ENCODE measurements around the gene ZKSCAN5. TPM values are rescaled to one million over a fixed set of nuclear protein-coding genes. Genes with fewer than 3 reads are reported as not detected.
A peak's percentile ranks its signal among the peaks of the same experiment; 100 is the strongest.
"Not testable (repeated sequence)": the region's sequence is repeated elsewhere in the genome, so short reads cannot be mapped to it uniquely, and the experiment has no call there.

Gene ZKSCAN5
- total and polyA plus RNA-seq, 2 experiments from 2014 or later, result 6.2 to 10.6 TPM

DNA sequence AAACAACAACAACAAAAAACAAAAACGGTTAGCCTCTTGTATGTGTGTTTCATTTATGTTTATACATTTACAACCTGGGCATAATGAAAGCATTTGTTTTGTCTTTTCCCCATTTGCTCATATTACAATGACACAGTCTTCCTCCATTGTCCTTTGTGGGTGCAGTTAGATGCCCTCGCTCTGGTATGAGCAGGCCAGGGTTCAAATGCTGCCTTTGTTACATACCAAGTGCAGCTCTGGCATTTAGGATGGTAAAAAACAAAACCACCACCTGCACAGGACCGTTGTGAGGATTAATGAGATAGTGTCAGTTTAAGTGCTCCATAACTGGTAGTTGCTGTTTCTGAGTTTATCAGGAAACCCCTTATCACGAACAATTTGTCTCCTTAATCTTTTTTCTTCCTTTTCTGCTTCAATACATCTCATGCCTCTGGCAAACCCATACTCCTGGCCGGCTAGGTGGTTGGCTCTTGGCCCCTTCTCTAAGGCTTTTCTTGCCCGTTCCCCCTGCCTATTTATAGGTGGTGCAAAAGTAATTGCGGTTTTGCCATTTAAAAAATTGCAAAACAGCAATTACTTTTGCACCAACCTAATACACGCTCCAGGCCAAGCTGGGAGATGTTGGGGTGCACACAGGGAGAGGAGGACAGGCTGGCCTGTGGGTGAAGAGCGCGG is 75.0 kb downstream of the ZKSCAN5 start:
- Histone ChIP-seq H3K79me2 (no peaks in the 10 kb centered on the region), H3K9me3 (ENCODE audit: low read depth) (no peaks in the 10 kb centered on the region), H2AFZ (peak overlapping the region; percentile 94), H3K4me2 (peak overlapping the region; percentile 97), H3K4me3 (peak overlapping the region; percentile 64), H4K20me1 (ENCODE audit: insufficient read depth, poor library complexity, severe bottlenecking) (no peaks in the 10 kb centered on the region), H3K27ac (no peak overlapping the region), H3K36me3 (replicated peaks; ENCODE audit: insufficient read depth, low read depth) (no peaks in the 10 kb centered on the region), H3K9me2 (replicated peaks; ENCODE audit: insufficient read depth) (no peaks in the 10 kb centered on the region), H3K4me1 (ENCODE audit: insufficient read depth) (no peaks in the 10 kb centered on the region), H3K27me3 (no peaks in the 10 kb centered on the region)
- TF ChIP-seq EZH2 (IDR thresholded peaks at IDR 0.05; ENCODE audit: borderline replicate concordance) (no peak), EZH2phosphoT487 (IDR thresholded peaks at IDR 0.05; ENCODE audit: low read depth, severe bottlenecking, unreplicated experiment) (no peak)
- TF ChIP-seq, protein P1, sequence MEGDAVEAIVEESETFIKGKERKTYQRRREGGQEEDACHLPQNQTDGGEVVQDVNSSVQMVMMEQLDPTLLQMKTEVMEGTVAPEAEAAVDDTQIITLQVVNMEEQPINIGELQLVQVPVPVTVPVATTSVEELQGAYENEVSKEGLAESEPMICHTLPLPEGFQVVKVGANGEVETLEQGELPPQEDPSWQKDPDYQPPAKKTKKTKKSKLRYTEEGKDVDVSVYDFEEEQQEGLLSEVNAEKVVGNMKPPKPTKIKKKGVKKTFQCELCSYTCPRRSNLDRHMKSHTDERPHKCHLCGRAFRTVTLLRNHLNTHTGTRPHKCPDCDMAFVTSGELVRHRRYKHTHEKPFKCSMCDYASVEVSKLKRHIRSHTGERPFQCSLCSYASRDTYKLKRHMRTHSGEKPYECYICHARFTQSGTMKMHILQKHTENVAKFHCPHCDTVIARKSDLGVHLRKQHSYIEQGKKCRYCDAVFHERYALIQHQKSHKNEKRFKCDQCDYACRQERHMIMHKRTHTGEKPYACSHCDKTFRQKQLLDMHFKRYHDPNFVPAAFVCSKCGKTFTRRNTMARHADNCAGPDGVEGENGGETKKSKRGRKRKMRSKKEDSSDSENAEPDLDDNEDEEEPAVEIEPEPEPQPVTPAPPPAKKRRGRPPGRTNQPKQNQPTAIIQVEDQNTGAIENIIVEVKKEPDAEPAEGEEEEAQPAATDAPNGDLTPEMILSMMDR (IDR thresholded peaks at IDR 0.05; ENCODE audit: poor library complexity), result no peak
- DNase-seq (ENCODE audit: low spot score), result no peak
- WGBS (ENCODE audit: low lambda C conversion rate, missing lambda C conversion rate), result 71% methylated on average over 10 of the region's 10 CpGs

- Histone ChIP-seq H4K20me1 (ENCODE audit: insufficient read depth, poor library complexity, severe bottlenecking) (no peaks in the 10 kb centered on the region), H3K4me1 (ENCODE audit: insufficient read depth) (no peaks in the 10 kb centered on the region), H3K4me2 (peak overlapping the region; percentile 97), H2AFZ (peak overlapping the region; percentile 94), H3K79me2 (no peaks in the 10 kb centered on the region), H3K9me3 (ENCODE audit: low read depth) (no peaks in the 10 kb centered on the region), H3K27me3 (no peaks in the 10 kb centered on the region), H3K9me2 (replicated peaks; ENCODE audit: insufficient read depth) (no peaks in the 10 kb centered on the region), H3K36me3 (replicated peaks; ENCODE audit: insufficient read depth, low read depth) (no peaks in the 10 kb centered on the region), H3K4me3 (peak overlapping the region; percentile 64), H3K27ac (peak overlapping the region; percentile 30)
- peak; percentile 75 for DNase-seq (ENCODE audit: low spot score)
- TF ChIP-seq, protein P1 (IDR thresholded peaks at IDR 0.05; ENCODE audit: poor library complexity), result peak; percentile 57
- TF ChIP-seq EZH2 (IDR thresholded peaks at IDR 0.05; ENCODE audit: borderline replicate concordance), result no peak
- TF ChIP-seq EZH2phosphoT487 (IDR thresholded peaks at IDR 0.05; ENCODE audit: low read depth, severe bottlenecking, unreplicated experiment), result no peak
- WGBS (ENCODE audit: low lambda C conversion rate, missing lambda C conversion rate), result 7% methylated on average over 51 of the region's 54 CpGs
These were observed 75.7 kb downstream of the ZKSCAN5 start for GRCh38 chr7:99579956-99580777.

GRCh38 chr7:99580778-99581332 is 76.4 kb downstream of the ZKSCAN5 start:
- not testable (repeated sequence) for H3K27me3 ChIP-seq; H3K27ac ChIP-seq; H3K36me3 ChIP-seq (replicated peaks; ENCODE audit: insufficient read depth, low read depth); DNase-seq (ENCODE audit: low spot score); H3K9me2 ChIP-seq (replicated peaks; ENCODE audit: insufficient read depth); H3K9me3 ChIP-seq (ENCODE audit: low read depth); H3K79me2 ChIP-seq; H3K4me1 ChIP-seq (ENCODE audit: insufficient read depth); H4K20me1 ChIP-seq (ENCODE audit: insufficient read depth, poor library complexity, severe bottlenecking)
- WGBS (ENCODE audit: low lambda C conversion rate, missing lambda C conversion rate), result 65% methylated on average over 4 of the region's 4 CpGs
- Histone ChIP-seq H2AFZ (peak overlapping the region; percentile 94), H3K4me3 (peak overlapping the region; percentile 64), H3K4me2 (peak overlapping the region; percentile 97)

Other genes with a start within 250 kb of the ZKSCAN5 start
- gene MYH16, start 231.8 kb upstream of the ZKSCAN5 start, total RNA-seq, result 0.13 TPM in 1 of 2 replicates, not detected in the other
- not detected in 2 replicates for gene MYH16, start 231.8 kb upstream of the ZKSCAN5 start, polyA plus RNA-seq
- 158 and 166 TPM in 2 replicates for gene ARPC1A, start 178.8 kb upstream of the ZKSCAN5 start, total RNA-seq
- gene ARPC1A, start 178.8 kb upstream of the ZKSCAN5 start, polyA plus RNA-seq, result 190 and 194 TPM in 2 replicates
- gene ARPC1B, start 129.9 kb upstream of the ZKSCAN5 start, total RNA-seq, result 139 and 153 TPM in 2 replicates
- gene ARPC1B, start 129.9 kb upstream of the ZKSCAN5 start, polyA plus RNA-seq, result 199 and 205 TPM in 2 replicates
- 93.9 and 110 TPM in 2 replicates for gene PDAP1, start 96.1 kb upstream of the ZKSCAN5 start, total RNA-seq
- gene PDAP1, start 96.1 kb upstream of the ZKSCAN5 start, polyA plus RNA-seq, result 52.6 and 76.5 TPM in 2 replicates
- 77.5 and 87.7 TPM in 2 replicates for gene BUD31, start 95.7 kb upstream of the ZKSCAN5 start, total RNA-seq
- 233 and 235 TPM in 2 replicates for gene BUD31, start 95.7 kb upstream of the ZKSCAN5 start, polyA plus RNA-seq
- gene PTCD1, start 65.9 kb upstream of the ZKSCAN5 start, total RNA-seq, result 9.2 and 11.3 TPM in 2 replicates
- 7.0 and 10.8 TPM in 2 replicates for gene PTCD1, start 65.9 kb upstream of the ZKSCAN5 start, polyA plus RNA-seq
- 25.3 and 37.6 TPM in 2 replicates for gene CPSF4, start 65.7 kb upstream of the ZKSCAN5 start, total RNA-seq
- gene CPSF4, start 65.7 kb upstream of the ZKSCAN5 start, polyA plus RNA-seq, result 35.1 and 41.1 TPM in 2 replicates
- gene ATP5MF, start 38.5 kb upstream of the ZKSCAN5 start, total RNA-seq, result 2,783 and 3,615 TPM in 2 replicates
- gene ATP5MF, start 38.5 kb upstream of the ZKSCAN5 start, polyA plus RNA-seq, result 785 and 822 TPM in 2 replicates
- 7.0 and 11.3 TPM in 2 replicates for gene ZNF789, start 31.8 kb upstream of the ZKSCAN5 start, total RNA-seq
- 5.5 and 8.1 TPM in 2 replicates for gene ZNF789, start 31.8 kb upstream of the ZKSCAN5 start, polyA plus RNA-seq
- gene ZNF394, start 4.4 kb upstream of the ZKSCAN5 start, total RNA-seq, result 19.4 and 23.8 TPM in 2 replicates
- gene ZNF394, start 4.4 kb upstream of the ZKSCAN5 start, polyA plus RNA-seq, result 17.2 and 18.4 TPM in 2 replicates
- 6.3 and 7.2 TPM in 2 replicates for gene FAM200A, start 47.5 kb downstream of the ZKSCAN5 start, total RNA-seq
- gene FAM200A, start 47.5 kb downstream of the ZKSCAN5 start, polyA plus RNA-seq, result 3.7 and 4.4 TPM in 2 replicates
- gene ZNF655, start 54.0 kb downstream of the ZKSCAN5 start, total RNA-seq, result 69.6 and 76.3 TPM in 2 replicates
- gene ZNF655, start 54.0 kb downstream of the ZKSCAN5 start, polyA plus RNA-seq, result 39.4 and 48.8 TPM in 2 replicates
- gene TMEM225B, start 93.6 kb downstream of the ZKSCAN5 start, total RNA-seq, result 0.20 and 0.24 TPM in 2 replicates
- gene TMEM225B, start 93.6 kb downstream of the ZKSCAN5 start, polyA plus RNA-seq, result 0.12 and 1.8 TPM in 2 replicates
- gene ZSCAN25, start 112.3 kb downstream of the ZKSCAN5 start, total RNA-seq, result 11.4 and 18.8 TPM in 2 replicates
- gene ZSCAN25, start 112.3 kb downstream of the ZKSCAN5 start, polyA plus RNA-seq, result 8.4 and 11.4 TPM in 2 replicates
- gene CYP3A5, start 175.3 kb downstream of the ZKSCAN5 start, total RNA-seq, result 279 and 345 TPM in 2 replicates
- gene CYP3A5, start 175.3 kb downstream of the ZKSCAN5 start, polyA plus RNA-seq, result 194 and 228 TPM in 2 replicates
- gene CYP3A7, start 230.5 kb downstream of the ZKSCAN5 start, total RNA-seq, result 770 and 803 TPM in 2 replicates
- gene CYP3A7, start 230.5 kb downstream of the ZKSCAN5 start, polyA plus RNA-seq, result 311 and 444 TPM in 2 replicates

All from hepatocyte (in vitro differentiated cells).